HepG2 (cell line): Measurements from ENCODE around the gene SUB1. TPM values are rescaled to one million over a fixed set of nuclear protein-coding genes. Genes with fewer than 3 reads are reported as not detected.

Experiments
- ATAC-seq: fragments of 200-7000 bp; cut with Tn5 transposase; 3 replicates; pipeline ENCODE4 v1.9.1; 2020; ENCODE audit warnings: mild to moderate bottlenecking, moderate library complexity
- BruUV-seq: library from RNA; stranded (reverse); fragments of 400-500 nt; replicated peaks from 2 replicates; lab custom pipeline; 2021; lab: Mats Ljungman, UMichigan
- CTCF ChIA-PET: fragments of 300-600 bp; formaldehyde crosslinking; extraction: SDS; loops from one replicate; lab custom pipeline; 2021; ENCODE audit warnings: low total read pairs, inconsistent platforms, low intra/inter-chr PET ratio; lab: Yijun Ruan, JAX
- POLR2A ChIA-PET: fragments of 350-600 bp; sonication (Branson Sonifier 250); formaldehyde crosslinking; loops from one replicate; lab custom pipeline; 2020; ENCODE audit warnings: antibody characterized with exemption, inconsistent platforms; lab: Yijun Ruan, JAX
- DNase-seq: peaks from one replicate; pipeline ENCODE4 v3.0.0-alpha.2; 2015; ENCODE audit warnings: low spot score
- FAIRE-seq: peaks from 3 replicates; lab custom pipeline; 2011; peaks lifted over from hg19 to GRCh38; lab: Jason Lieb, UNC
- H2AFZ ChIP-seq: one replicate; pipeline ENCODE4 v1.6.1; 2011; ENCODE audit warnings: low read length, inconsistent platforms
- H3K27ac ChIP-seq: fragments of 300-600 bp; 3 replicates; pipeline ENCODE4 v1.8.0; 2011; ENCODE audit warnings: mixed run types, mild to moderate bottlenecking, mixed read lengths, low read length, inconsistent platforms; ENCODE audit not compliant: insufficient read depth; ENCODE audit errors: extremely low read length
- H3K27me3 ChIP-seq, 2 experiments: fragments of 200-600 bp in 1 of 2; 2 replicates in 1 of 2; 3 replicates in 1 of 2; pipeline versions ENCODE4 v1.6.0 to v1.8.0; 2011; ENCODE audit warnings: low read length in 2 of 2, mild to moderate bottlenecking in 2 of 2, moderate library complexity in 2 of 2, inconsistent platforms in 1 of 2; ENCODE audit not compliant: insufficient read depth in 2 of 2, control insufficient read depth in 1 of 2
- H3K36me3 ChIP-seq, 2 experiments: fragments of 200-600 bp in 1 of 2; replicated peaks in 1 of 2; 2 replicates in 1 of 2; 3 replicates in 1 of 2; pipeline versions ENCODE4 v1.5.1 to v1.8.0; 2011; ENCODE audit warnings: low read length in 2 of 2, inconsistent platforms in 1 of 2; ENCODE audit not compliant: insufficient read depth in 2 of 2, control insufficient read depth in 1 of 2
- H3K4me1 ChIP-seq: 2 replicates; pipeline ENCODE4 v1.5.1; 2012; ENCODE audit warnings: low read length, inconsistent platforms; ENCODE audit not compliant: insufficient read depth
- H3K4me2 ChIP-seq: 2 replicates; pipeline ENCODE4 v1.6.0; 2011; ENCODE audit warnings: low read depth, low read length, inconsistent platforms
- H3K4me3 ChIP-seq, 3 experiments: fragments of 200-600 bp in 1 of 3; sonication (generic), shearing (Covaris generic) in 1 of 3; replicated peaks in 1 of 3; 2 replicates each; pipeline ENCODE4 v1.5.1; 2011 to 2016; ENCODE audit warnings: low read length in 3 of 3, inconsistent platforms in 2 of 3, low read depth in 2 of 3, mild to moderate bottlenecking in 2 of 3, control low read depth in 1 of 3, mixed read lengths in 1 of 3; ENCODE audit not compliant: insufficient read depth in 1 of 3
- H3K79me2 ChIP-seq: one replicate; pipeline ENCODE4 v1.6.1; 2011; ENCODE audit warnings: low read length, inconsistent platforms; ENCODE audit not compliant: insufficient read depth
- H3K9ac ChIP-seq: 2 replicates; pipeline ENCODE4 v1.6.0; 2011; ENCODE audit warnings: mild to moderate bottlenecking, low read depth, low read length, inconsistent platforms; ENCODE audit not compliant: insufficient read depth
- H3K9me3 ChIP-seq: 2 replicates; pipeline ENCODE4 v1.5.1; 2012; ENCODE audit warnings: mild to moderate bottlenecking, low read length
- H4K20me1 ChIP-seq: 2 replicates; pipeline ENCODE4 v1.6.0; 2011; ENCODE audit warnings: inconsistent platforms, mild to moderate bottlenecking, low read length, moderate library complexity; ENCODE audit not compliant: insufficient read depth
- ARID4A ChIP-seq: sonication (generic); formaldehyde crosslinking; IDR thresholded peaks from 2 replicates; pipeline ENCODE4 v1.5.0; 2020; ENCODE audit warnings: mild to moderate bottlenecking, missing genetic modification reagents, borderline replicate concordance
- PRDM10 ChIP-seq: sonication (generic); formaldehyde crosslinking; IDR thresholded peaks from 2 replicates; pipeline ENCODE4 v1.4.0; 2020; ENCODE audit warnings: low read depth, missing genetic modification reagents
- ZFP36L1 ChIP-seq: sonication (generic); formaldehyde crosslinking; IDR thresholded peaks from 2 replicates; pipeline ENCODE4 v1.8.0; 2022; ENCODE audit warnings: mild to moderate bottlenecking, missing genetic modification reagents, moderate library complexity
- ZNF260 ChIP-seq: sonication (generic); formaldehyde crosslinking; IDR thresholded peaks from 2 replicates; pipeline ENCODE4 v1.4.0; 2020; ENCODE audit warnings: missing genetic modification reagents, low read depth, mild to moderate bottlenecking, borderline replicate concordance
- whole genome bisulfite sequencing: methylation state at CpG from one replicate; pipeline ENCODE4 v1.1.6; 2017; ENCODE audit warnings: low lambda C conversion rate; 5-methylcytosine and 5-hydroxymethylcytosine counted together
- in situ Hi-C: cut with HindIII; loops from 2 replicates; pipeline ENCODE4 v1.10.0; 2017; ENCODE audit warnings: low pct_unique_long_range_greater_than_20kb; ENCODE audit not compliant: extremely low pct_ligation_motif_present
- intact Hi-C: fragments of 100-400 bp; cut with micrococcal nuclease; formaldehyde crosslinking; loops from one replicate; pipeline ENCODE4 v1.10.0; 2022; ENCODE audit not compliant: unreplicated experiment
- polyA plus RNA-seq, 8 experiments: library from polyadenylated mRNA; depleted of rRNA in 3 of 8; stranded (reverse) in 7 of 8; unstranded in 1 of 8; fragments of >200 nt; fragmentation: Illumina TruSeq in 4 of 8; extraction: Trizol in 4 of 8; gene quantifications; 2 replicates each; pipeline versions ENCODE4 v1.2.1 to v1.2.3, GENCODE V29; 2011 to 2016; ENCODE audit warnings: low read depth in 4 of 8, missing spikeins in 1 of 8, mixed read lengths in 1 of 8; ENCODE audit not compliant: insufficient read depth in 1 of 8
- total RNA-seq, 5 experiments: library from RNA; depleted of rRNA; stranded (reverse); fragments of >200 nt; fragmentation: Illumina TruSeq; extraction: Trizol; gene quantifications; 2 replicates each; pipeline ENCODE4 v1.2.3, GENCODE V29; 2016; ENCODE audit warnings: low read depth in 1 of 5

SUB1 gene
- total and polyA plus RNA-seq, 2 of the 13 experiments (the other 11 are each of a cell fraction or from before 2014, with no cell fraction given) = 182 to 693 TPM

GRCh38 chr5:32645246-32645645, 59.9 kb downstream of the SUB1 start (continued):
- TF ChIP-seq ZFP36L1 (CRISPR knock-in tag) = no peak
- no peak for TF ChIP-seq ZNF260 (CRISPR knock-in tag)
- no peak for TF ChIP-seq ARID4A (CRISPR knock-in tag)

GRCh38 chr5:32646061-32646969, 61.0 kb downstream of the SUB1 start:
- CTCF ChIA-PET = no interaction called here
- POLR2A ChIA-PET = no interaction called here

More at GRCh38 chr5:32646061-32646969, 61.0 kb downstream of the SUB1 start:
- BruUV-seq = no TSS peak
- H3K4me3 ChIP-seq = no peak overlapping the region
- DNase-seq = no peak
- no peaks in the 10 kb centered on the region for H4K20me1 ChIP-seq
- FAIRE-seq = no peak
- no peaks in the 10 kb centered on the region for H3K36me3 ChIP-seq
- WGBS = 12% methylated on average over 6 of the region's 6 CpGs
- TF ChIP-seq PRDM10 (CRISPR knock-in tag) = no peak
- H3K4me2 ChIP-seq = no peak overlapping the region
- no peaks in the 10 kb centered on the region for H3K9me3 ChIP-seq
- in situ Hi-C loops (no loop called here), intact Hi-C loops (no loop called here)
- H3K4me1 ChIP-seq = no peaks in the 10 kb centered on the region
- no peak overlapping the region for H3K27ac ChIP-seq
- H3K9ac ChIP-seq = no peak overlapping the region
- no peaks in the 10 kb centered on the region for H3K27me3 ChIP-seq
- no peak overlapping the region for H2AFZ ChIP-seq
- no peak for ATAC-seq
- H3K79me2 ChIP-seq = no peaks in the 10 kb centered on the region
